GM04503 (cell line): Measurements from ENCODE around the gene MIGA1.

ENCODE experiments used
- DNase-seq: peaks from one replicate; pipeline ENCODE4 v3.0.0-alpha.2; 2012; ENCODE audit warnings: low read depth

The MIGA1 gene

GRCh38 chr1:77847621-77848080 is 68.2 kb downstream of the MIGA1 start:
- DNase-seq = no peak

GRCh38 chr1:77850082-77850481 is 70.6 kb downstream of the MIGA1 start:
- no peak for DNase-seq

GRCh38 chr1:77857552-77857951 is 78.1 kb downstream of the MIGA1 start:
- DNase-seq = no peak

GRCh38 chr1:77858725-77859124 is 79.3 kb downstream of the MIGA1 start:
- no peak for DNase-seq

GRCh38 chr1:77859248-77859647 is 79.8 kb downstream of the MIGA1 start:
- no peak for DNase-seq

GRCh38 chr1:77866296-77866695 is 86.8 kb downstream of the MIGA1 start:
- DNase-seq = no peak

GRCh38 chr1:77872645-77873044 is 93.2 kb downstream of the MIGA1 start:
- DNase-seq = no peak

- DNase-seq = no peak
These were observed 94.0 kb downstream of the MIGA1 start for GRCh38 chr1:77873461-77873860.

- no peak for DNase-seq
These were observed 95.5 kb downstream of the MIGA1 start for GRCh38 chr1:77874804-77875445.

- no peak for DNase-seq
These were observed 97.4 kb downstream of the MIGA1 start for GRCh38 chr1:77876884-77877283.

- no peak for DNase-seq
These were observed 101.6 kb downstream of the MIGA1 start for GRCh38 chr1:77881061-77881460.

GRCh38 chr1:77882411-77882810 is 103.0 kb downstream of the MIGA1 start:
- DNase-seq = no peak

- DNase-seq = peak; percentile 50
These were observed 108.8 kb downstream of the MIGA1 start, which contains the start of gene NEXN for GRCh38 chr1:77888081-77888780. TSS of gene NEXN (plus strand) at chr1:77888624. CDS start at chr1:77916107, 27,483 bp downstream.

GRCh38 chr1:77888781-77889642 is 109.6 kb downstream of the MIGA1 start:
- no peak for DNase-seq

GRCh38 chr1:77889671-77890070 is 110.2 kb downstream of the MIGA1 start:
- DNase-seq = peak; percentile 36

GRCh38 chr1:77891200-77891599 is 111.8 kb downstream of the MIGA1 start:
- DNase-seq = no peak

- no peak for DNase-seq
These were observed 120.3 kb downstream of the MIGA1 start for GRCh38 chr1:77899647-77900320.

GRCh38 chr1:77900687-77901293 is 121.3 kb downstream of the MIGA1 start:
- DNase-seq = no peak

GRCh38 chr1:77905603-77906002 is 126.2 kb downstream of the MIGA1 start:
- no peak for DNase-seq

GRCh38 chr1:77906019-77906545 is 126.6 kb downstream of the MIGA1 start:
- no peak for DNase-seq

- DNase-seq = no peak
These were observed 127.2 kb downstream of the MIGA1 start for GRCh38 chr1:77906624-77907023.
